Cardiac atrium fibroblast (primary cell): ENCODE data around the gene ARPP21. TPM values are rescaled to one million over a fixed set of nuclear protein-coding genes. Genes with fewer than 3 reads are reported as not detected.

Experiments used
- total RNA-seq: library from RNA; depleted of rRNA; stranded (reverse); fragments of >200 nt; gene quantifications from 2 replicates; pipeline ENCODE4 v1.2.3, GENCODE V29; 2015

Gene ARPP21
- not detected in 2 replicates for total RNA-seq

DNA sequence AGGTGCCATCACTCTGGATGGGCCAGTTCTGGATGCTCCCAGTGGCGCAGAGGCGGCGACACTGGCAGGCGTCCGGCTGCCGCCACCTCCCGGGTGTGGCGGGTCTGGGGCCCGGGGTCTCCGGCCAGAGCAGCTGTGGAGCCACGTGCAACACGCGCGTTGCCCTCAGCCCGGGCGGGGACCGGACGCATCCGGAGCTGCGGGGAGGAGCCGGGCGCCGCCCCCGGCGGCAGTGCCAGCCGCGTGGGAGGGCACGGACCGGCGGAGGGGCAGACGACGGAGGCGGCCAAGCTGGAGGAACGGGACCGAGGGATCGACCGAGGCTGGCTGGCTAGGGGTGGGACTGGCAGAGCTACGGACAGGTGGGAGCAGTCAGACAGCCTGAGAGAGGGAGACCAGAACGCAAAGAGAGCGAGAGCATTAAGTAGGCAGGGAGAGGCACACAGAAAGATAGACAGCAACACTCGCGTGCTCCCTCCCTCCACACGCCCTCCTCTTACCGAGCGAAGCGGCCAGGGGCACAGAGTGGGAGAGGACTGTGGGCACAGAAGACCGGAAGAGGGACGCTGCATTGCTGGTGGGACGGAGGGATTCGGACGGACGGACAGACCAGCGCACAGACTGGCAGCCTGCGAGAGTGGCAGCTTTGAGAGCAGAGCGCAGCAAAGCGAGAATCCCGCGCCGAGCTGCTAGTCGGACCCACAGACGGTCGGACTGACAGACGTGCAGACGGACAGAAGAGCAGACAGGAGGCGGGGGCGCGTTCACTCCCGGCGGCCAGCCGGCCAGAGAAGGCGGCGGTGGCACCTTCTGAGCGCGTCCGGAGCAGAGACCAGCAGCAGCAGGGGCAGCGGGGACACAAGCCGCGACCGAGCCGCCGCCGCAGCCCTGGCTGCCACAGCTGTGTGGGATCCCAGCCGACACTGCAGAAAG is at the start of gene ARPP21:
TSS of gene ARPP21 (plus strand) at position 272 of the 933 bp plus-strand sequence. CDS start 42,227 bp downstream, outside the sequence.

